Measurements from ENCODE around the gene GALNT10. TPM values are rescaled to one million over a fixed set of nuclear protein-coding genes. Genes with fewer than 3 reads are reported as not detected.

The GALNT10 gene
- total and polyA plus RNA-seq, 2 of the 8 experiments (the other 6 are each of a cell fraction or from before 2014, with no cell fraction given): 4.6 to 15.5 TPM

DNA sequence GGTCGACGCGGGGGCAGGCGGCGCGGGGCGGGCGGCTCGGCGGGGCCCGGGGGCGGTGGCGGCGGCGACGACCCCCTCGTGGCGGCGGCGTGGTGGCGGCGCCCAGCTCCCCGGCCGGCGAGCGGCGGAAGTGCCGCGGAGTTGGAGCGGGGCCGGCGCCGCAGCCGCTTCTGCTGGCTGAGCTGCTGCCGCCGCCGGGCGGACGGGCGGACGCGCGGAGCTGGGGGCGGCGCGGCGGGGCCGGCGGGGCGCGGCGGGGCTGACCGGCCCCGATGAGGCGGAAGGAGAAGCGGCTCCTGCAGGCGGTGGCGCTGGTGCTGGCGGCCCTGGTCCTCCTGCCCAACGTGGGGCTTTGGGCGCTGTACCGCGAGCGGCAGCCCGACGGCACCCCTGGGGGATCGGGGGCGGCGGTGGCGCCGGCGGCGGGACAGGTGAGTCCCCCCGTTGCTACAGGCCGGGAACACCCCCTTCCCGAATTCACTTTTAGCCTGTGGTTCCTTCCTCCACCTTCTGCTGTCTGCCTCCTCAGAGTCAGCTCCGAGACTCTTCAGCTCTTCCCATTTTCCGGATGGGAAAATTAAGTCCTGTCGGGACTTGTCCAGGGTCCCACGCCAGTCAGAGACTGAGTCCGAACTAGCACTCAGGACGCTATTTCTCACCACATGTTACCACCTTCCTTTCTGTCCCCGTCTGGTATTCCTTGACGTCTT is at the start of gene GALNT10 (continued):
- TF ChIP-seq RBBP5 (IDR thresholded peaks at IDR 0.05; ENCODE audit: borderline replicate concordance, low read depth, low read length): no peak
